GM12878 (cell line): Measurements from ENCODE around the gene HIVEP3. TPM values are rescaled to one million over a fixed set of nuclear protein-coding genes. Genes with fewer than 3 reads are reported as not detected.

ENCODE experiments used
- ATAC-seq: fragments of 200-7000 bp; cut with Tn5 transposase; 3 replicates; pipeline ENCODE4 v1.9.1; 2020; ENCODE audit warnings: mild to moderate bottlenecking, moderate library complexity
- BruUV-seq: library from RNA; stranded (reverse); fragments of 400-500 nt; replicated peaks from 2 replicates; lab custom pipeline; 2021; lab: Mats Ljungman, UMichigan
- CTCF ChIA-PET: fragments of 300-600 bp; sonication (Branson Sonifier 250); formaldehyde crosslinking; extraction: SDS; loops from one replicate; lab custom pipeline; 2021; ENCODE audit warnings: inconsistent platforms; lab: Yijun Ruan, JAX
- POLR2A ChIA-PET: fragments of 350-600 bp; formaldehyde crosslinking; extraction: SDS; loops from one replicate; lab custom pipeline; 2021; ENCODE audit warnings: inconsistent platforms; lab: Charles Lee
- RAD21 ChIA-PET: fragments of 300-600 bp; sonication (Branson Sonifier 250); formaldehyde crosslinking; loops from one replicate; lab custom pipeline; 2023; ENCODE audit warnings: antibody characterized with exemption; ENCODE audit not compliant: unreplicated experiment; lab: Charles Lee
- SMC1A ChIA-PET: fragments of 300-600 bp; sonication (Branson Sonifier 250); formaldehyde crosslinking; loops from one replicate; lab custom pipeline; 2023; ENCODE audit not compliant: unreplicated experiment, uncharacterized antibody; lab: Charles Lee
- DNase-seq: peaks from one replicate; pipeline ENCODE4 v3.0.0-alpha.2; 2011; ENCODE audit warnings: low read depth, low spot score
- FAIRE-seq: peaks from 3 replicates; lab custom pipeline; 2011; peaks lifted over from hg19 to GRCh38; lab: Jason Lieb, UNC
- H2AFZ ChIP-seq: 2 replicates; pipeline ENCODE4 v1.6.0; 2011; ENCODE audit warnings: low read depth, low read length, control low read depth; ENCODE audit not compliant: control insufficient read depth
- H3K27ac ChIP-seq: 2 replicates; pipeline ENCODE4 v1.5.1; 2011; ENCODE audit warnings: control low read depth; ENCODE audit not compliant: control insufficient read depth, insufficient read depth
- H3K27me3 ChIP-seq, 2 experiments: replicated peaks in 1 of 2; 2 replicates each; pipeline versions ENCODE4 v1.6.0 to v1.6.1; 2011; ENCODE audit warnings: low read length in 1 of 2; ENCODE audit not compliant: control insufficient read depth in 2 of 2, insufficient read depth in 2 of 2
- H3K36me3 ChIP-seq, 2 experiments: 2 replicates each; pipeline ENCODE4 v1.5.1; 2011; ENCODE audit warnings: low read length in 1 of 2; ENCODE audit not compliant: control insufficient read depth in 2 of 2, insufficient read depth in 2 of 2
- H3K4me1 ChIP-seq: 2 replicates; pipeline ENCODE4 v1.6.1; 2011; ENCODE audit warnings: mild to moderate bottlenecking, low read length, moderate library complexity, mixed read lengths; ENCODE audit not compliant: control insufficient read depth, insufficient read depth
- H3K4me2 ChIP-seq: 2 replicates; pipeline ENCODE4 v1.6.0; 2011; ENCODE audit warnings: control low read depth; ENCODE audit not compliant: control insufficient read depth, insufficient read depth
- H3K4me3 ChIP-seq: fragments of 200-600 bp; sonication (generic); 2 replicates; pipeline ENCODE4 v1.5.1; 2016
- H3K79me2 ChIP-seq: 2 replicates; pipeline ENCODE4 v1.6.0; 2011; ENCODE audit warnings: low read length; ENCODE audit not compliant: control insufficient read depth, insufficient read depth
- H3K9ac ChIP-seq: 2 replicates; pipeline ENCODE4 v1.8.0; 2011; ENCODE audit warnings: low read length, control low read depth, mixed read lengths; ENCODE audit not compliant: control insufficient read depth, insufficient read depth
- H3K9me3 ChIP-seq: replicated peaks from 3 replicates; pipeline ENCODE4 v1.5.1; 2011; ENCODE audit warnings: mild to moderate bottlenecking, low read length; ENCODE audit not compliant: control insufficient read depth, insufficient read depth
- H4K20me1 ChIP-seq: 2 replicates; pipeline ENCODE4 v1.6.0; 2011; ENCODE audit not compliant: control insufficient read depth, insufficient read depth
- BACH1 ChIP-seq: fragments of 450-650 bp; IDR thresholded peaks from 2 replicates; pipeline ENCODE4 v1.6.1; 2017; ENCODE audit warnings: mild to moderate bottlenecking, borderline replicate concordance
- MYB ChIP-seq: fragments of 150-350 bp; IDR thresholded peaks from 2 replicates; pipeline ENCODE4 v1.6.1; 2014; ENCODE audit warnings: mild to moderate bottlenecking, low read depth, low read length, borderline replicate concordance
- SP1 ChIP-seq: IDR thresholded peaks from one replicate; pipeline ENCODE4 v1.6.1; 2011; ENCODE audit warnings: low read depth, low read length
- SREBF2 ChIP-seq: IDR thresholded peaks from 2 replicates; pipeline ENCODE4 v1.6.1; 2012; ENCODE audit warnings: mild to moderate bottlenecking, low read length
- SUZ12 ChIP-seq: fragments of 200-600 bp; sonication (generic); IDR thresholded peaks from one replicate; pipeline ENCODE4 v1.6.1; 2018; ENCODE audit warnings: antibody characterized with exemption, mild to moderate bottlenecking; ENCODE audit not compliant: unreplicated experiment
- WGBS: methylation state at CpG from one replicate; pipeline ENCODE4 v1.1.6; 2016; ENCODE audit warnings: low lambda C conversion rate; ENCODE audit not compliant: insufficient replicate concordance, insufficient coverage; ENCODE audit errors: missing lambda C conversion rate; 5-methylcytosine and 5-hydroxymethylcytosine counted together
- in situ Hi-C: fragments of 300-500 bp; cut with MboI; formaldehyde crosslinking; loops from 9 replicates; pipeline ENCODE4 v1.14.3; 2018; ENCODE audit warnings: mixed read lengths
- intact Hi-C: fragments of 100-400 bp; cut with micrococcal nuclease; formaldehyde crosslinking; loops from one replicate; pipeline ENCODE4 v1.14.2; 2022; ENCODE audit not compliant: unreplicated experiment
- polyA plus RNA-seq, 11 experiments: library from polyadenylated mRNA; depleted of rRNA in 4 of 11; unstranded in 6 of 11; stranded (reverse) in 5 of 11; fragments of >200 nt; fragmentation: Nextera tagmentation in 4 of 11; fragmentation: Illumina TruSeq in 1 of 11; extraction: Ambion mirVana in 4 of 11; extraction: Trizol in 1 of 11; gene quantifications; 1 replicate in 1 of 11; 2 replicates in 10 of 11; pipeline versions ENCODE4 v1.2.1 to v1.2.3, GENCODE V29; 2011 to 2016; ENCODE audit warnings: inconsistent platforms in 2 of 11, missing spikeins in 2 of 11, low read depth in 1 of 11
- total RNA-seq, 4 experiments: library from RNA; depleted of rRNA in 3 of 4; stranded (reverse); fragments of >200 nt in 3 of 4; fragmentation: Illumina TruSeq in 1 of 4; extraction: Trizol in 1 of 4; gene quantifications; 2 replicates each; pipeline versions ENCODE4 v1.2.1 to v1.2.3, GENCODE V29; 2013 to 2021
- TF ChIP-seq, protein P1 (sequence below), 3 experiments: IDR thresholded peaks in 2 of 3; conservative IDR thresholded peaks in 1 of 3; 2 replicates each; pipeline ENCODE4 v1.5.1; 2011; ENCODE audit warnings: low read depth in 3 of 3, low read length in 3 of 3, mild to moderate bottlenecking in 3 of 3, control low read depth in 2 of 3, moderate library complexity in 2 of 3, inconsistent platforms in 1 of 3, mixed read lengths in 1 of 3; ENCODE audit not compliant: control insufficient read depth in 2 of 3, insufficient read depth in 1 of 3; ENCODE audit errors: extremely low read depth in 1 of 3
- TF ChIP-seq, protein P2 (sequence below): fragments of 150-350 bp; IDR thresholded peaks from 2 replicates; pipeline ENCODE4 v1.6.1; 2014; ENCODE audit warnings: mild to moderate bottlenecking, low read depth, low read length

HIVEP3 gene
- total and polyA plus RNA-seq, 10 of the 15 experiments (the other 5 are each of a cell fraction or from before 2014, with no cell fraction given), result 1.8 to 13.6 (median 3.8) TPM

DNA sequence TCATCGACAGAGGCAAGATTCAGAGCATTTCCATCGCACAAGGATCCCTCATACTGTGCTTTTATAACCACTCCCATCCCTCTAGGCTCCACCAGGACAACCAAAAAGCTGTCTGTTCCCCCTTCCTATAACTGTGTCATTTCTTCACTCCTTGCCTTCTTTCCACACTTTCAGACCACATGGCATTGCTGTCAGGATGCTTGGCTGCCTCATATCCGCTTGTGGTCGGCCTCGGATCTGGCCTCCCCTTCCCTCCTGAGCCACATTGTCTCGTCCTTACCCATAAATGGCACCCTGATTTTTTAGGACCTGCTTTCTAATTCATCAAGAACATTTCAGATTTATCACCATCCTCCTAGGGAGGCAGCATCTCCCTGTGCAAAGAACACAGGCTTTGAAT lies 80.5 kb downstream of the HIVEP3 start (continued):
- TF ChIP-seq, protein P1, sequence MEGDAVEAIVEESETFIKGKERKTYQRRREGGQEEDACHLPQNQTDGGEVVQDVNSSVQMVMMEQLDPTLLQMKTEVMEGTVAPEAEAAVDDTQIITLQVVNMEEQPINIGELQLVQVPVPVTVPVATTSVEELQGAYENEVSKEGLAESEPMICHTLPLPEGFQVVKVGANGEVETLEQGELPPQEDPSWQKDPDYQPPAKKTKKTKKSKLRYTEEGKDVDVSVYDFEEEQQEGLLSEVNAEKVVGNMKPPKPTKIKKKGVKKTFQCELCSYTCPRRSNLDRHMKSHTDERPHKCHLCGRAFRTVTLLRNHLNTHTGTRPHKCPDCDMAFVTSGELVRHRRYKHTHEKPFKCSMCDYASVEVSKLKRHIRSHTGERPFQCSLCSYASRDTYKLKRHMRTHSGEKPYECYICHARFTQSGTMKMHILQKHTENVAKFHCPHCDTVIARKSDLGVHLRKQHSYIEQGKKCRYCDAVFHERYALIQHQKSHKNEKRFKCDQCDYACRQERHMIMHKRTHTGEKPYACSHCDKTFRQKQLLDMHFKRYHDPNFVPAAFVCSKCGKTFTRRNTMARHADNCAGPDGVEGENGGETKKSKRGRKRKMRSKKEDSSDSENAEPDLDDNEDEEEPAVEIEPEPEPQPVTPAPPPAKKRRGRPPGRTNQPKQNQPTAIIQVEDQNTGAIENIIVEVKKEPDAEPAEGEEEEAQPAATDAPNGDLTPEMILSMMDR (IDR thresholded peaks at IDR 0.05 in 2 of 3, conservative IDR thresholded peaks at IDR 0.05 in 1 of 3; ENCODE audit: control insufficient read depth in 2 of 3, extremely low read depth in 1 of 3, insufficient read depth in 1 of 3, low read depth in 3 of 3, low read length in 3 of 3), result no peak

DNA sequence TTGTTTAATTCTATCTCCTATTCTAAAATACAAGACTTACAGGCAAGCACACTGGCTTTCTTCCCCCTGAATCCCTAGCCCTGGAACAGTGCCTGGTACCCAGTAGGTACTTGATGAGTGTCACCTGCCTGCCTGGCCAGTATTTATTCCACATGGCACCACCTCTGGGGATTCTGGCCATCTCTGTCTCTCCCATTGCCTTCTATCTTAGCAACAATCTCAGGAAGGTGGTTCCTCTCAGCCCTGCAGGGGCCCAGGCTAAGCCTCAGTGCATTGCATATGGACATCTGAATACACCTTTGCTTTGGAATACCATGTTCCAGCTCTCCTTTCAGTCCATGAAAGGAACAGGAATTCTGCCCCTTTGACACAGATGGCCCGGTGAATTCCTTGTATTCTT lies 81.0 kb downstream of the HIVEP3 start:
- Histone ChIP-seq H3K27me3 (no peaks in the 10 kb centered on the region), H3K4me3 (no peak overlapping the region), H3K4me1 (no peaks in the 10 kb centered on the region), H3K27ac (no peak overlapping the region), H3K4me2 (no peak overlapping the region), H2AFZ (no peak overlapping the region), H4K20me1 (no peaks in the 10 kb centered on the region), H3K36me3 (no peaks in the 10 kb centered on the region), H3K9me3 (no peaks in the 10 kb centered on the region), H3K9ac (no peak overlapping the region), H3K79me2 (no peaks in the 10 kb centered on the region)
- ChIA-PET SMC1A (no interaction called here), POLR2A (no interaction called here), RAD21 (no interaction called here), CTCF (no interaction called here)
- ATAC-seq (no peak), FAIRE-seq (no peak), DNase-seq (no peak)
- WGBS, result 0% methylated on average over 1 of the region's 1 CpG
- in situ Hi-C loops, result no loop called here
- intact Hi-C loops, result no loop called here
- no peak for TF ChIP-seq MYB
- no peak for TF ChIP-seq SUZ12
- TF ChIP-seq SP1, result no peak
- no peak for TF ChIP-seq SREBF2
- no peak for TF ChIP-seq BACH1
- TF ChIP-seq, protein P2, sequence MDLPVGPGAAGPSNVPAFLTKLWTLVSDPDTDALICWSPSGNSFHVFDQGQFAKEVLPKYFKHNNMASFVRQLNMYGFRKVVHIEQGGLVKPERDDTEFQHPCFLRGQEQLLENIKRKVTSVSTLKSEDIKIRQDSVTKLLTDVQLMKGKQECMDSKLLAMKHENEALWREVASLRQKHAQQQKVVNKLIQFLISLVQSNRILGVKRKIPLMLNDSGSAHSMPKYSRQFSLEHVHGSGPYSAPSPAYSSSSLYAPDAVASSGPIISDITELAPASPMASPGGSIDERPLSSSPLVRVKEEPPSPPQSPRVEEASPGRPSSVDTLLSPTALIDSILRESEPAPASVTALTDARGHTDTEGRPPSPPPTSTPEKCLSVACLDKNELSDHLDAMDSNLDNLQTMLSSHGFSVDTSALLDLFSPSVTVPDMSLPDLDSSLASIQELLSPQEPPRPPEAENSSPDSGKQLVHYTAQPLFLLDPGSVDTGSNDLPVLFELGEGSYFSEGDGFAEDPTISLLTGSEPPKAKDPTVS, result no peak
- BruUV-seq, result no TSS peak
